Neutrophil (primary cell): ENCODE results near the gene ARHGEF16.

Source experiments
- H3K27ac ChIP-seq: fragments of 200-600 bp; sonication (generic); 2 replicates; pipeline ENCODE4 v1.5.1; 2016; ENCODE audit warnings: mild to moderate bottlenecking, moderate library complexity
- H3K27me3 ChIP-seq: fragments of 200-600 bp; sonication (generic); 2 replicates; pipeline ENCODE4 v1.6.0; 2016; ENCODE audit warnings: mild to moderate bottlenecking
- H3K36me3 ChIP-seq: fragments of 200-600 bp; sonication (generic); 2 replicates; pipeline ENCODE4 v1.5.1; 2017
- H3K4me1 ChIP-seq, 2 experiments: fragments of 200-600 bp in 1 of 2; sonication (generic) in 1 of 2; 1 replicate in 1 of 2; 2 replicates in 1 of 2; pipeline versions ENCODE4 v1.5.1 to v1.6.1; 2013 to 2016; ENCODE audit warnings: low read depth in 1 of 2, low read length in 1 of 2, mild to moderate bottlenecking in 1 of 2, moderate library complexity in 1 of 2; ENCODE audit not compliant: control insufficient read depth in 1 of 2, insufficient read depth in 1 of 2
- H3K4me3 ChIP-seq, 2 experiments: fragments of 200-600 bp in 1 of 2; sonication (generic) in 1 of 2; 1 replicate in 1 of 2; 2 replicates in 1 of 2; pipeline ENCODE4 v1.5.1; 2013 to 2016; ENCODE audit warnings: low read depth in 1 of 2, low read length in 1 of 2, mild to moderate bottlenecking in 1 of 2, moderate library complexity in 1 of 2
- H3K9me3 ChIP-seq: fragments of 200-600 bp; sonication (generic); 2 replicates; pipeline ENCODE4 v1.5.1; 2016
- CTCF ChIP-seq: fragments of 200-600 bp; sonication (generic); IDR thresholded peaks from 2 replicates; pipeline ENCODE4 v1.5.1; 2016; ENCODE audit warnings: antibody characterized with exemption

ARHGEF16 gene

DNA sequence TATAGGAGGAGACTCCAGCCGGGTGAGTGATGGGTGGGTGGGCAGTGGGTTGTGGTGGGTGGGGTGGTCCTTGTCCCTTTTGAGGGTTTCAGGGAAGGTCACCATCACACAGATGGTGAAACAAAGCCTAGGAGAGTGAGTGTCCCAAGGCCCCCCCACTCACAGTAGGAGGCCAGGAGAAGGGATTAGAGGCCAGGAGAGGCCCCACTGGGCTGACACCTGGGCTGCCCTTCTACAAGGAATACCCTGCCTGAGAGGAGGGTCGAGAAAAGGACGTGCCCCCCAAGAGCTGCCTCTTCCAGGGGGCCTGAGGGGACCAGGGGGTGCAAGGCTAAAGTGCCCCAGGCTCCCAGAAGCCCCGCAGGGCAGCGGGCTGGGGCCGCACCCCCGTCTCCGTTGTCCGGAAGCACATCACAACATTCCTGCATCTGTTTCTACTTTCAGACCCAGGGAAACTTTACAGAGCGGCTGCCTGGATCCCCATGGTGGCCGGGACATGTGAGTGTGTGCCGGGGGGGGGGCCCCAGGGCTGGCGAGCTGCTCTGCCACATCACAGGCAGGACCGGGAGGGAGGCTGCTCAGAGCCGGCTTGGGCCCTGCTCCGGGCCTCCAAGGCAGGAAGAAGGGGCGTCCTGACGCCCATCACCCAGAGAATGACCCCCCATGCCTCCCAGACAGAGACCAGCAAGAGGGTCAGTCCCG is 68.2 kb downstream of the ARHGEF16 start:
- no peaks in the 10 kb centered on the region for H3K9me3 ChIP-seq
- H3K4me1 ChIP-seq: no peaks in the 10 kb centered on the region
- peaks cover 67% of the 10 kb centered on the region for H3K36me3 ChIP-seq
- no peak overlapping the region for H3K4me3 ChIP-seq
- no peak overlapping the region for H3K27ac ChIP-seq
- H3K27me3 ChIP-seq: no peaks in the 10 kb centered on the region
- no peak for TF ChIP-seq CTCF

DNA sequence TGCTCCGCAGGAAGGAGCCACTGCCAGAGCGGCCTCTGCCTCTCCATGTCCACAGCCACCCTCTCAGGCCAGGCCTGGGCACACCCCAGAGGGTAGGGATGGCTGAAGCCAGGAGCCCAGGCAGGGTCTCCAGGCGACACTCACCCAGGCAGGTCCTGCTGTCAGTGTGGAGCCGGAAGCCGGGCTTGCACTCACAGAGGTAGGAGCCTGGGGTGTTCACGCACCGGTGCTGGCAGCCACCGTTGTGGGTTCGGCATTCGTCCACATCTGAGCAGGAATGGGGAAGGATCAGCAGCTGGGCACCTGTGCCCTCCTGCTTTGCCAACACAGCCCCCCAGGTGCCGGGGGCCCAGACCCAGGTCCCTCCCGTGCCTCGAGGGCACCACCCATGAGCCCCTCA is 69.5 kb downstream of the ARHGEF16 start:
- no peaks in the 10 kb centered on the region for H3K4me1 ChIP-seq
- H3K27ac ChIP-seq: no peak overlapping the region
- no peak overlapping the region for H3K4me3 ChIP-seq
- no peak for TF ChIP-seq CTCF
- H3K27me3 ChIP-seq: no peaks in the 10 kb centered on the region
- peaks cover 59% of the 10 kb centered on the region for H3K36me3 ChIP-seq
- H3K9me3 ChIP-seq: no peaks in the 10 kb centered on the region

- peaks cover under 1 to 4% of the 10 kb centered on the region in 2 experiments for H3K4me1 ChIP-seq
- H3K27ac ChIP-seq: no peak overlapping the region
- H3K4me3 ChIP-seq: no peak overlapping the region
- H3K9me3 ChIP-seq: no peaks in the 10 kb centered on the region
- no peak for TF ChIP-seq CTCF
- H3K27me3 ChIP-seq: no peaks in the 10 kb centered on the region
- peaks cover 52% of the 10 kb centered on the region for H3K36me3 ChIP-seq
Measured at GRCh38 chr1:3524556-3525203, 70.2 kb downstream of the ARHGEF16 start.

DNA sequence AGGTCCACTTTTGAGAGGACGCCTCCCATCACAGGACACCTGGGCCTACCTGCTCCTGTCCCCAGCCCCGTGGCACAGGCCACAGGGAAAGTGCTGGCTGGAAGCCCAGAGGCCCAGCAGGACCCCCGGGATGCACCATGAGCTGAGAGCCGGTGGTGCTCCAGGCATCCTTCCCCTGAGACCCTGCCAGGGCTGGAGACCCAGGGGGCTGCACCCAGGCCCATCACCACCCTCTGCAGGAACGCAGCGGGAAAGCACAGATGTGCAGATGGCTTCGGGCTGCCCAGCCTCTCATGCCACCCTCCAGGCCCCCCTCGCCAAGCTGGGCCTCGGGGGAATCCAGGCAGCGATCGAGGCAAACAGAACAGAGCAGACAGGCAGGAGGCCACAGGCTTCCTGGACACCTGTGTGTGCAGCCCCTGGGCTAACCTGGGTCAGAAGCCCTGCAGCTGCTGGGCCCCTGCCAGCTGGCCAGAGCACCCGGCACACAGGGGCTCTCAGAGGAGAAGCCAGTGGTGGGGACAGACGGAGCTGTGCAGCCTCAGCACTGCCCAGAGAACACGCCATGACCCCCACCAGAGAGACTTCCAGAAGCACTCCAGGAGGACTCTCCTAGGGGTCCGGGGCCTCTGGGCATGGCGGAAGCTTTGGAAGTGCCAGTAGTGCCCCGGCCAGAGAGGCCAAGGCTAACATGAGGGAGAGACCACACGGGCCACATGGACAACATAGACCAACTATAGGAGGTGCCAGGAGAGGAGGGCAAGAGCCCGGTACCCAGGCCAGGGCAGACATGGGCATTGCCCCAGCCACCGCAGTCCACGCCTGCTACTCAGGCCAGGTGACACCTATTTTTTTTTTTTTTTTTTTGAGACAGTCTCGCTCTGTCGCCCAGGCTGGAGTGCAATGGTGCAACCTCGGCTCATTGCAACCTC is 71.4 kb downstream of the ARHGEF16 start:
- no peak overlapping the region for H3K4me3 ChIP-seq
- TF ChIP-seq CTCF: no peak

DNA sequence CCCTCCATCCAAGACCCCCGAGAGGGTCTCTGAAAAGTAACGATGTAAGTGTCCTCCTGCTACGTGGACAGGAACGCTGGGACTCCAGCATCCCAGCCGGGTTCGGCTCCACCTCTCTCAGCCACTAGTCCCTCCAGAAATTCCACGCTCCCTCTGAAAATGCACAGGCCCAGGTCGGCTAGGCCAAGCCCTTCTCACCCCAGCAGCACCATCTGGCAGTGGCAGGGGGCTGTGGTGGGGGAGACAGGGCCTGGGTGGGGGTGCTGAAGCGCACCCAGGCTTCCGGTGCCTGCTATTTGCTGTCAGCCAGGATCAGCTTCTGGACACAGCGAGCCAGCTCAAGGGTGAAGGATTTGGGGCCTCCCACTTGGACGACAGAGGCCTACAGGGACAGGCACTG is 73.3 kb downstream of the ARHGEF16 start:
- Histone ChIP-seq H3K4me1 (peaks cover 11 to 15% of the 10 kb centered on the region in 2 experiments), H3K27me3 (no peaks in the 10 kb centered on the region), H3K9me3 (no peaks in the 10 kb centered on the region), H3K36me3 (peaks cover 21% of the 10 kb centered on the region), H3K4me3 (no peak overlapping the region), H3K27ac (no peak overlapping the region)
- TF ChIP-seq CTCF: no peak

More for the DNA sequence above, 71.4 kb downstream of the ARHGEF16 start:
- peaks cover 11% of the 10 kb centered on the region in 2 experiments for H3K4me1 ChIP-seq
- H3K27me3 ChIP-seq: no peaks in the 10 kb centered on the region
- H3K36me3 ChIP-seq: peaks cover 41% of the 10 kb centered on the region
- H3K27ac ChIP-seq: no peak overlapping the region
- H3K9me3 ChIP-seq: no peaks in the 10 kb centered on the region
